Prostate gland (tissue), 2 donors: ENCODE data around the gene MYH9.

Experiments used
- CTCF ChIP-seq, 4 experiments: fragments of 200-600 bp in 2 of 4; fragments of 450-650 bp in 2 of 4; sonication (generic) in 2 of 4; IDR thresholded peaks; 1 replicate in 3 of 4; 2 replicates in 1 of 4; pipeline ENCODE4 v1.5.1; 2016 to 2019; ENCODE audit warnings: antibody characterized with exemption in 4 of 4, mild to moderate bottlenecking in 2 of 4, moderate library complexity in 2 of 4
- POLR2AphosphoS5 ChIP-seq: sonication (generic); formaldehyde crosslinking; IDR thresholded peaks from one replicate; pipeline ENCODE4 v1.6.1; 2017; ENCODE audit warnings: antibody characterized with exemption

- TF ChIP-seq POLR2AphosphoS5 (no peak), CTCF (IDR thresholded peaks at IDR 0.05) (no peak)
Observed at GRCh38 chr22:36326178-36327161, 61.3 kb downstream of the MYH9 start.
